HepG2 (cell line): Measurements from ENCODE around the gene GALNT18. TPM values are rescaled to one million over a fixed set of nuclear protein-coding genes. Genes with fewer than 3 reads are reported as not detected.

Experiments used
- ATAC-seq: fragments of 200-7000 bp; cut with Tn5 transposase; 3 replicates; pipeline ENCODE4 v1.9.1; 2020; ENCODE audit warnings: mild to moderate bottlenecking, moderate library complexity
- BruUV-seq: library from RNA; stranded (reverse); fragments of 400-500 nt; replicated peaks from 2 replicates; lab custom pipeline; 2021; lab: Mats Ljungman, UMichigan
- CTCF ChIA-PET: fragments of 300-600 bp; formaldehyde crosslinking; extraction: SDS; loops from one replicate; lab custom pipeline; 2021; ENCODE audit warnings: low total read pairs, inconsistent platforms, low intra/inter-chr PET ratio; lab: Yijun Ruan, JAX
- POLR2A ChIA-PET: fragments of 350-600 bp; sonication (Branson Sonifier 250); formaldehyde crosslinking; loops from one replicate; lab custom pipeline; 2020; ENCODE audit warnings: antibody characterized with exemption, inconsistent platforms; lab: Yijun Ruan, JAX
- DNase-seq: peaks from one replicate; pipeline ENCODE4 v3.0.0-alpha.2; 2015; ENCODE audit warnings: low spot score
- FAIRE-seq: peaks from 3 replicates; lab custom pipeline; 2011; peaks lifted over from hg19 to GRCh38; lab: Jason Lieb, UNC
- H2AFZ ChIP-seq: one replicate; pipeline ENCODE4 v1.6.1; 2011; ENCODE audit warnings: low read length, inconsistent platforms
- H3K27ac ChIP-seq: fragments of 300-600 bp; 3 replicates; pipeline ENCODE4 v1.8.0; 2011; ENCODE audit warnings: mixed run types, mild to moderate bottlenecking, mixed read lengths, low read length, inconsistent platforms; ENCODE audit not compliant: insufficient read depth; ENCODE audit errors: extremely low read length
- H3K27me3 ChIP-seq, 2 experiments: fragments of 200-600 bp in 1 of 2; 2 replicates in 1 of 2; 3 replicates in 1 of 2; pipeline versions ENCODE4 v1.6.0 to v1.8.0; 2011; ENCODE audit warnings: low read length in 2 of 2, mild to moderate bottlenecking in 2 of 2, moderate library complexity in 2 of 2, inconsistent platforms in 1 of 2; ENCODE audit not compliant: insufficient read depth in 2 of 2, control insufficient read depth in 1 of 2
- H3K36me3 ChIP-seq, 2 experiments: fragments of 200-600 bp in 1 of 2; replicated peaks in 1 of 2; 2 replicates in 1 of 2; 3 replicates in 1 of 2; pipeline versions ENCODE4 v1.5.1 to v1.8.0; 2011; ENCODE audit warnings: low read length in 2 of 2, inconsistent platforms in 1 of 2; ENCODE audit not compliant: insufficient read depth in 2 of 2, control insufficient read depth in 1 of 2
- H3K4me1 ChIP-seq: 2 replicates; pipeline ENCODE4 v1.5.1; 2012; ENCODE audit warnings: low read length, inconsistent platforms; ENCODE audit not compliant: insufficient read depth
- H3K4me2 ChIP-seq: 2 replicates; pipeline ENCODE4 v1.6.0; 2011; ENCODE audit warnings: low read depth, low read length, inconsistent platforms
- H3K4me3 ChIP-seq, 3 experiments: fragments of 200-600 bp in 1 of 3; sonication (generic), shearing (Covaris generic) in 1 of 3; replicated peaks in 1 of 3; 2 replicates each; pipeline ENCODE4 v1.5.1; 2011 to 2016; ENCODE audit warnings: low read length in 3 of 3, inconsistent platforms in 2 of 3, low read depth in 2 of 3, mild to moderate bottlenecking in 2 of 3, control low read depth in 1 of 3, mixed read lengths in 1 of 3; ENCODE audit not compliant: insufficient read depth in 1 of 3
- H3K79me2 ChIP-seq: one replicate; pipeline ENCODE4 v1.6.1; 2011; ENCODE audit warnings: low read length, inconsistent platforms; ENCODE audit not compliant: insufficient read depth
- H3K9ac ChIP-seq: 2 replicates; pipeline ENCODE4 v1.6.0; 2011; ENCODE audit warnings: mild to moderate bottlenecking, low read depth, low read length, inconsistent platforms; ENCODE audit not compliant: insufficient read depth
- H3K9me3 ChIP-seq: 2 replicates; pipeline ENCODE4 v1.5.1; 2012; ENCODE audit warnings: mild to moderate bottlenecking, low read length
- H4K20me1 ChIP-seq: 2 replicates; pipeline ENCODE4 v1.6.0; 2011; ENCODE audit warnings: inconsistent platforms, mild to moderate bottlenecking, low read length, moderate library complexity; ENCODE audit not compliant: insufficient read depth
- AFF4 ChIP-seq: sonication (generic); formaldehyde crosslinking; IDR thresholded peaks from 2 replicates; pipeline ENCODE4 v1.4.0; 2020; ENCODE audit warnings: missing genetic modification reagents
- ATF7 ChIP-seq, 2 experiments: fragments of 450-650 bp in 1 of 2; sonication (generic) in 1 of 2; formaldehyde crosslinking in 1 of 2; IDR thresholded peaks; 2 replicates each; pipeline versions ENCODE4 v1.4.0 to v1.6.1; 2016 to 2020; ENCODE audit warnings: antibody characterized with exemption in 1 of 2, mild to moderate bottlenecking in 1 of 2, missing genetic modification reagents in 1 of 2
- CREB1 ChIP-seq, 2 experiments: fragments of 450-650 bp in 1 of 2; IDR thresholded peaks; 2 replicates each; pipeline ENCODE4 v1.6.1; 2016 to 2017; ENCODE audit warnings: control low read depth in 1 of 2, mild to moderate bottlenecking in 1 of 2, missing compliant biosample characterization in 1 of 2, missing genetic modification characterization in 1 of 2
- SIN3A ChIP-seq: IDR thresholded peaks from 2 replicates; pipeline ENCODE4 v1.6.1; 2011; ENCODE audit warnings: low read depth, mild to moderate bottlenecking, control low read depth, low read length, borderline replicate concordance
- ZBTB38 ChIP-seq: sonication (generic); formaldehyde crosslinking; IDR thresholded peaks from 2 replicates; pipeline ENCODE4 v1.5.1; 2020; ENCODE audit warnings: mild to moderate bottlenecking, missing genetic modification reagents
- ZNF205 ChIP-seq: IDR thresholded peaks from 2 replicates; pipeline ENCODE4 v1.6.1; 2018; ENCODE audit warnings: missing biosample characterization, missing genetic modification reagents
- WGBS: methylation state at CpG from one replicate; pipeline ENCODE4 v1.1.6; 2017; ENCODE audit warnings: low lambda C conversion rate; 5-methylcytosine and 5-hydroxymethylcytosine counted together
- in situ Hi-C: cut with HindIII; loops from 2 replicates; pipeline ENCODE4 v1.10.0; 2017; ENCODE audit warnings: low pct_unique_long_range_greater_than_20kb; ENCODE audit not compliant: extremely low pct_ligation_motif_present
- intact Hi-C: fragments of 100-400 bp; cut with micrococcal nuclease; formaldehyde crosslinking; loops from one replicate; pipeline ENCODE4 v1.10.0; 2022; ENCODE audit not compliant: unreplicated experiment
- polyA plus RNA-seq, 8 experiments: library from polyadenylated mRNA; depleted of rRNA in 3 of 8; stranded (reverse) in 7 of 8; unstranded in 1 of 8; fragments of >200 nt; fragmentation: Illumina TruSeq in 4 of 8; extraction: Trizol in 4 of 8; gene quantifications; 2 replicates each; pipeline versions ENCODE4 v1.2.1 to v1.2.3, GENCODE V29; 2011 to 2016; ENCODE audit warnings: low read depth in 4 of 8, missing spikeins in 1 of 8, mixed read lengths in 1 of 8; ENCODE audit not compliant: insufficient read depth in 1 of 8
- total RNA-seq, 5 experiments: library from RNA; depleted of rRNA; stranded (reverse); fragments of >200 nt; fragmentation: Illumina TruSeq; extraction: Trizol; gene quantifications; 2 replicates each; pipeline ENCODE4 v1.2.3, GENCODE V29; 2016; ENCODE audit warnings: low read depth in 1 of 5
- TF ChIP-seq, protein P1 (sequence below): sonication (generic); formaldehyde crosslinking; conservative IDR thresholded peaks from 2 replicates; pipeline ENCODE4 v1.4.0; 2020; ENCODE audit warnings: missing genetic modification reagents

Gene GALNT18
- total and polyA plus RNA-seq, 2 of the 13 experiments (the other 11 are each of a cell fraction or from before 2014, with no cell fraction given) = 0.11 TPM; not detected in 1

DNA sequence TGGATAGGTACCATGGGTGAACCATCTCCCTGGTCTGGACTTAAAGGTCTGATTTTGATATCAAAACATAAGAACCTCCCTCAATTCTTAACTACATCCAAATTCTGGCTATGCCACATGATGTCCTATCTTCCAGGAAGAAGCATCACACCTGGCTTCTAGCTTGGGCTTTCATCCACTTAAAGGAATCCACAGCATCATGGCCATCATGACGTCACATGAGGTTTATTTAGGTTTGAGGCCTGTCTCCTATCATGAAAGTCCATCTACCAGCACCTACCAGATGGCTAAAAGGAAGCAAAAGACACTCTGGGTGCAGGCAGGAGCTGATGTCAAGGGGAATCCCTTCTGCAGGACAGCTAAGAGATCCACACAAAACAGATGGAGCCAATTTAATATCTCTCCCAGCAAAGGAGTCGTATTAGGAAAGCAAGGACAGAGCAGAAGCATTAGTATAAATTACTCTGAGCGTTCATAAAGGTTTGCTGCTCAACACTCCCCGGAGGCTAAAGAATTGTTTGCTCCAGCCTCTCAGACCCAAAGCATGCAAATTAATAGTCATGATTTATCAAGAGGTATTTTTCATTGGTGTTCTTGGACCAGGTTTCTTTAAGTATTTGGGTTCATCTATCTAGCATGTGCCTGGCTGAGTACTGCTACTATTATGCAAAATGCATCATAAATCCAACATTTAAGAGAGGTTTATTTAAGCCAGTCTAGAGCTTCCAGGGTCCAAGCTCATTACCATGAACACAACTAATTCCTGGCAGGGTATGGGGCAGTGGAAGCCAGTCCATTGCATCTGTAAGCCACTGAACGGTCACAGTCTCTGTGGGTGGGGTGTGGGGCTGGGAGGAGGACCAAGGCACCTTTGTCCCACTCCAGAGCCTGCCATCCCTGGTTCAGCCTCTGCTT is 47.2 kb downstream of the GALNT18 start:
- Histone ChIP-seq H3K36me3 (no peaks in the 10 kb centered on the region), H3K79me2 (no peaks in the 10 kb centered on the region), H2AFZ (no peak overlapping the region), H3K27ac (no peak overlapping the region), H3K27me3 (peaks cover 3 to 14% of the 10 kb centered on the region in 2 experiments; a peak in 3 of 5 replicates), H3K4me2 (no peak overlapping the region), H3K9me3 (no peaks in the 10 kb centered on the region), H4K20me1 (no peaks in the 10 kb centered on the region), H3K4me3 (no peak overlapping the region), H3K4me1 (no peaks in the 10 kb centered on the region), H3K9ac (no peak overlapping the region)
- ATAC-seq (no peak), DNase-seq (no peak), FAIRE-seq (no peak)
- no TSS peak for BruUV-seq
- intact Hi-C loops = no loop called here
- POLR2A ChIA-PET = no interaction called here
- CTCF ChIA-PET = no interaction called here
- WGBS = 16% methylated on average over 5 of the region's 5 CpGs
- in situ Hi-C loops = no loop called here
- TF ChIP-seq SIN3A = no peak
- TF ChIP-seq ZBTB38 = no peak
- TF ChIP-seq, protein P1, sequence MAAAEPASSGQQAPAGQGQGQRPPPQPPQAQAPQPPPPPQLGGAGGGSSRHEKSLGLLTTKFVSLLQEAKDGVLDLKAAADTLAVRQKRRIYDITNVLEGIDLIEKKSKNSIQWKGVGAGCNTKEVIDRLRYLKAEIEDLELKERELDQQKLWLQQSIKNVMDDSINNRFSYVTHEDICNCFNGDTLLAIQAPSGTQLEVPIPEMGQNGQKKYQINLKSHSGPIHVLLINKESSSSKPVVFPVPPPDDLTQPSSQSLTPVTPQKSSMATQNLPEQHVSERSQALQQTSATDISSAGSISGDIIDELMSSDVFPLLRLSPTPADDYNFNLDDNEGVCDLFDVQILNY = no peak
- no peak for TF ChIP-seq ZNF205
- TF ChIP-seq AFF4 = no peak
- peak; percentile 95 for TF ChIP-seq CREB1 (IDR thresholded peaks at IDR 0.05)
- no peak for TF ChIP-seq CREB1 (CRISPR knock-in tag; IDR thresholded peaks at IDR 0.05)
- peak; percentile 89 for TF ChIP-seq ATF7 (IDR thresholded peaks at IDR 0.05)
- TF ChIP-seq ATF7 (CRISPR knock-in tag; IDR thresholded peaks at IDR 0.05) = no peak
- TF ChIP-seq, all 625 proteins: peak for 2
